Tibial nerve (tissue), 3 donors: ENCODE measurements around the gene NCSTN.

Experiments
- CTCF ChIP-seq, 5 experiments: fragments of 200-600 bp in 3 of 5; fragments of 450-650 bp in 2 of 5; sonication (generic) in 3 of 5; IDR thresholded peaks; one replicate each; pipeline ENCODE4 v1.5.1; 2016 to 2019; ENCODE audit warnings: antibody characterized with exemption in 5 of 5, mild to moderate bottlenecking in 3 of 5, moderate library complexity in 2 of 5
- POLR2A ChIP-seq, 2 donors: fragments of 450-650 bp; IDR thresholded peaks; one replicate each; pipeline ENCODE4 v1.6.1; 2017; ENCODE audit warnings: antibody characterized with exemption in 2 of 2, mild to moderate bottlenecking in 2 of 2, moderate library complexity in 2 of 2

DNA sequence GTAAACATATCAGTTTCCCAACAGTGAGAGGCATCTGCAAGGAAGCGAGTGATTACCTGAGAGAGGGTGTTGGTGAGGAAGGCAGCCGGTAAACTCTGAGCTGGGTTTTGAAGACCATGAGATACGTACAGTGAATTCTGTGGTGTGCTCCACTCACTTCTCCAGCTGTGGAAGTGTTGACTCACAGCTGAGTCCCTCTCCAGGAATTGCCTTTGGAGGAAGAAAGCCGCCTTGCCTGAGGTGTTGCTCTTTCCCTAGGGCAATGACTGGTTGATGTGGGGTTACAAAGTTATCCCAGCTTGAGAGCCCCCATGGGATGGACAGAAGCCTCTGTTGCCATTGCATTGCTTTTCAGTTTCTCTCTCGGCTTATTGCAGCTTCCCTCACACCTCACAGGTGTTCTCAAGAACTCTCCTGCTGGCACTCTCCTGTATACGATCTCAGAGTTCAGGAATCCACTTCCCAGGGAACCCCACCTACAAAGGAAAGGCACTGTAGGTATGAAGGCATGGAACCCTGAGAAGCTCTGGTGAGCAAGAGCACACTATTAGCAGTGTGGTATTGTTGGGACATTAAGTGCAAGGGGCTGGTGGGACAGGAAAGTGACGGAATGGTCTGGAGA, 34.5 kb downstream of the NCSTN start:
- TF ChIP-seq CTCF (IDR thresholded peaks at IDR 0.05) (no peak), POLR2A (IDR thresholded peaks at IDR 0.05) (no peak)
